Motor neuron (in vitro differentiated cells): ENCODE results near the gene MAP2K3. TPM values are rescaled to one million over a fixed set of nuclear protein-coding genes. Genes with fewer than 3 reads are reported as not detected.

Source experiments
- ATAC-seq, 8 experiments: fragments of 200-7000 bp; cut with Tn5 transposase; replicated peaks in 6 of 8; 2 replicates each; pipeline ENCODE4 v1.8.0; 2021; ENCODE audit warnings: mild to moderate bottlenecking in 8 of 8, moderate library complexity in 8 of 8
- H3K27ac ChIP-seq, 2 donors: fragments of 250-450 bp; sonication (Bioruptor Pico); 2 replicates each; pipeline ENCODE4 v1.9.0; 2021; ENCODE audit warnings: antibody characterized with exemption in 2 of 2, mild to moderate bottlenecking in 2 of 2, moderate library complexity in 1 of 2
- H3K4me1 ChIP-seq, 2 donors: fragments of 250-450 bp; sonication (Bioruptor Pico); replicated peaks in 1 of 2; 2 replicates each; pipeline ENCODE4 v1.6.1; 2021; ENCODE audit warnings: antibody characterized with exemption in 2 of 2, mild to moderate bottlenecking in 2 of 2, moderate library complexity in 1 of 2
- H3K4me3 ChIP-seq, 5 donors: fragments of 250-450 bp; sonication (Bioruptor Pico); 2 replicates each; pipeline ENCODE4 v1.9.0; 2021; ENCODE audit warnings: antibody characterized with exemption in 5 of 5, mild to moderate bottlenecking in 5 of 5, moderate library complexity in 4 of 5
- WGBS, 10 experiments: fragments of 450-650 bp; shearing (Covaris generic); methylation state at CpG; one replicate each; pipeline ENCODE4 v1.0.0; 2022; 5-methylcytosine and 5-hydroxymethylcytosine counted together
- in situ Hi-C, 9 experiments: fragments of 400-800 bp; cut with MboI; loops; one replicate each; pipeline ENCODE4 v1.15.0; 2021; ENCODE audit warnings: low sequenced_read_pairs in 9 of 9, low pct_unique_long_range_greater_than_20kb in 2 of 9; ENCODE audit not compliant: unreplicated experiment in 9 of 9
- total RNA-seq, 8 experiments: library from RNA; unstranded; fragments of 300-600 nt; gene quantifications; 2 replicates each; pipeline versions ENCODE4 v1.2.3 to v1.2.4, GENCODE V29; 2022

The MAP2K3 gene
- total RNA-seq, 8 experiments from 2014 or later: 3.8 to 41.7 (median 6.7) TPM

GRCh38 chr17:21262259-21262993, 22.1 kb upstream of the MAP2K3 start:
- WGBS, 10 experiments: 58 to 100% (median 76%) methylated on average over 2 to 10 of the region's 12 CpGs
- H3K4me3 ChIP-seq: no peak overlapping the region
- ATAC-seq: no peak
- no peak overlapping the region for H3K27ac ChIP-seq
- no peaks in the 10 kb centered on the region for H3K4me1 ChIP-seq
- in situ Hi-C loops: loop anchor here in 1 of 9 experiments (25.0 kb wide), 1 partner anchor 175 kb away; no protein-coding TSS in a partner anchor

GRCh38 chr17:21263376-21263775, 21.1 kb upstream of the MAP2K3 start:
- in situ Hi-C loops: loop anchor here in 1 of 9 experiments (25.0 kb wide), 1 partner anchor 174 kb away; no protein-coding TSS in a partner anchor
- no peaks in the 10 kb centered on the region for H3K4me1 ChIP-seq
- no peak overlapping the region for H3K4me3 ChIP-seq
- no peak overlapping the region for H3K27ac ChIP-seq
- WGBS, 10 experiments: 0 to 72% (median 37%) methylated on average over 1 to 6 of the region's 6 CpGs; no CpG with 5 or more reads in 1 of the 10 experiments
- ATAC-seq: peak in 2 of 8 experiments; percentile 75 to 78

- in situ Hi-C loops: loop anchor here in 1 of 9 experiments (25.0 kb wide), 1 partner anchor 169 kb away; no protein-coding TSS in a partner anchor
- Histone ChIP-seq H3K4me1 (no peaks in the 10 kb centered on the region), H3K27ac (no peak overlapping the region), H3K4me3 (no peak overlapping the region)
- no peak for ATAC-seq
- 57 to 100% (median 85%) methylated on average over 1 to 5 of the region's 7 CpGs; no CpG with 5 or more reads in 2 of the 10 experiments for WGBS, 10 experiments
These were observed 15.8 kb upstream of the MAP2K3 start for GRCh38 chr17:21268596-21269188.

GRCh38 chr17:21269394-21269793, 15.1 kb upstream of the MAP2K3 start:
- in situ Hi-C loops: loop anchor here in 1 of 9 experiments (25.0 kb wide), 1 partner anchor 168 kb away; no protein-coding TSS in a partner anchor
- H3K27ac ChIP-seq: no peak overlapping the region

GRCh38 chr17:21271454-21272183, 12.9 kb upstream of the MAP2K3 start:
- ATAC-seq: no peak
- no peak overlapping the region for H3K4me3 ChIP-seq
- WGBS, 10 experiments: 51 to 100% (median 80%) methylated on average over 1 to 6 of the region's 10 CpGs; no CpG with 5 or more reads in 3 of the 10 experiments
- in situ Hi-C loops: loop anchor here in 1 of 9 experiments (25.0 kb wide), 1 partner anchor 166 kb away; no protein-coding TSS in a partner anchor
- peaks cover 3% of the 10 kb centered on the region in 2 donors for H3K4me1 ChIP-seq
- no peak overlapping the region for H3K27ac ChIP-seq

More at GRCh38 chr17:21269394-21269793, 15.1 kb upstream of the MAP2K3 start:
- Histone ChIP-seq H3K4me3 (no peak overlapping the region), H3K4me1 (no peaks in the 10 kb centered on the region)
- 0 to 65% (median 60%) methylated on average over 1 to 7 of the region's 8 CpGs; no CpG with 5 or more reads in 3 of the 10 experiments for WGBS, 10 experiments
- no peak for ATAC-seq

GRCh38 chr17:21272250-21272649, 12.3 kb upstream of the MAP2K3 start:
- ATAC-seq: no peak
- Histone ChIP-seq H3K4me1 (peaks cover 3% of the 10 kb centered on the region in 2 donors), H3K27ac (no peak overlapping the region), H3K4me3 (no peak overlapping the region)
- WGBS, 10 experiments: 67 to 80% (median 69%) methylated on average over 1 to 3 of the region's 3 CpGs; no CpG with 5 or more reads in 6 of the 10 experiments
- in situ Hi-C loops: loop anchor here in 1 of 9 experiments (25.0 kb wide), 1 partner anchor 165 kb away; no protein-coding TSS in a partner anchor

- ATAC-seq: no peak
- Histone ChIP-seq H3K4me3 (no peak overlapping the region), H3K27ac (no peak overlapping the region), H3K4me1 (peaks cover 3% of the 10 kb centered on the region in 2 donors)
- in situ Hi-C loops: loop anchor here in 1 of 9 experiments (25.0 kb wide), 1 partner anchor 164 kb away; no protein-coding TSS in a partner anchor
- WGBS, 10 experiments: 29 to 100% (median 71%) methylated on average over 1 to 10 of the region's 14 CpGs; no CpG with 5 or more reads in 1 of the 10 experiments
These were observed 11.4 kb upstream of the MAP2K3 start for GRCh38 chr17:21272881-21273792.

- Histone ChIP-seq H3K27ac (no peak overlapping the region), H3K4me1 (peaks cover 3% of the 10 kb centered on the region in 2 donors), H3K4me3 (peak overlapping the region; percentile 37 to 59 (median 50))
- WGBS, 10 experiments: 0 to 100% (median 37%) methylated on average over 1 to 7 of the region's 20 CpGs; no CpG with 5 or more reads in 3 of the 10 experiments
- peak in 1 of 8 experiments; percentile 32 for ATAC-seq
- in situ Hi-C loops: loop anchor here in 1 of 9 experiments (25.0 kb wide), 1 partner anchor 237 kb away; no protein-coding TSS in a partner anchor
These were observed 9.4 kb upstream of the MAP2K3 start for GRCh38 chr17:21275047-21275578.

GRCh38 chr17:21275579-21276263, 8.8 kb upstream of the MAP2K3 start:
- WGBS, 10 experiments: 0 to 2% (median 0%) methylated on average over 2 to 10 of the region's 52 CpGs; no CpG with 5 or more reads in 5 of the 10 experiments
- peak overlapping the region; percentile 37 to 59 (median 50) for H3K4me3 ChIP-seq
- in situ Hi-C loops: loop anchor here in 1 of 9 experiments (25.0 kb wide), 1 partner anchor 237 kb away; no protein-coding TSS in a partner anchor
- H3K4me1 ChIP-seq: peaks cover 3% of the 10 kb centered on the region in 2 donors
- no peak overlapping the region for H3K27ac ChIP-seq
- peak; percentile 86 to 96 (median 94) for ATAC-seq

GRCh38 chr17:21276264-21276588, 8.3 kb upstream of the MAP2K3 start:
- peak overlapping the region; percentile 37 to 59 (median 50) for H3K4me3 ChIP-seq
- in situ Hi-C loops: loop anchor here in 1 of 9 experiments (25.0 kb wide), 1 partner anchor 236 kb away; no protein-coding TSS in a partner anchor
- 32 to 72% (median 43%) methylated on average over 1 to 8 of the region's 17 CpGs; no CpG with 5 or more reads in 3 of the 10 experiments for WGBS, 10 experiments
- no peak overlapping the region for H3K27ac ChIP-seq
- ATAC-seq: no peak
- peaks cover 3% of the 10 kb centered on the region in 2 donors for H3K4me1 ChIP-seq

- Histone ChIP-seq H3K4me3 (no peak overlapping the region), H3K27ac (no peak overlapping the region), H3K4me1 (peaks cover 3% of the 10 kb centered on the region in 2 donors)
- no peak for ATAC-seq
- in situ Hi-C loops: loop anchor here in 1 of 9 experiments (25.0 kb wide), 1 partner anchor 235 kb away; no protein-coding TSS in a partner anchor
- 81 to 100% (median 100%) methylated on average over 1 to 3 of the region's 3 CpGs; no CpG with 5 or more reads in 2 of the 10 experiments for WGBS, 10 experiments
These were observed 7.2 kb upstream of the MAP2K3 start for GRCh38 chr17:21277332-21277731.
